Activated CD8-positive, alpha-beta T cell treated with anti-CD3 and anti-CD28 coated beads for 36 hours (primary cell): Measurements from ENCODE around the gene ATP5PD. TPM values are rescaled to one million over a fixed set of nuclear protein-coding genes. Genes with fewer than 3 reads are reported as not detected.
A peak's percentile ranks its signal among the peaks of the same experiment; 100 is the strongest.

ENCODE experiments used
- ATAC-seq: fragments of 200-7000 bp; cut with Tn5 transposase; one replicate; pipeline ENCODE4 v1.10.0; 2021; ENCODE audit warnings: mild to moderate bottlenecking, moderate library complexity
- CTCF ChIA-PET: fragments of 350-600 bp; sonication (Branson Sonifier 250); formaldehyde crosslinking; loops from one replicate; lab custom pipeline; 2021; ENCODE audit warnings: antibody characterized with exemption; lab: Charles Lee
- POLR2A ChIA-PET: fragments of 350-600 bp; sonication (Branson Sonifier 250); formaldehyde crosslinking; loops from one replicate; lab custom pipeline; 2021; ENCODE audit warnings: antibody characterized with exemption; lab: Charles Lee
- DNase-seq: peaks from one replicate; pipeline ENCODE4 v3.0.0-alpha.2; 2020
- H3K27ac Mint-ChIP-seq: one replicate; pipeline ENCODE4 v1.8.0; 2021; ENCODE audit warnings: mild to moderate bottlenecking, mixed read lengths
- H3K27me3 Mint-ChIP-seq: one replicate; pipeline ENCODE4 v1.8.0; 2021; ENCODE audit warnings: mixed read lengths
- H3K36me3 Mint-ChIP-seq: one replicate; pipeline ENCODE4 v1.8.0; 2021; ENCODE audit warnings: low read depth, mixed read lengths
- H3K4me1 Mint-ChIP-seq: one replicate; pipeline ENCODE4 v1.8.0; 2021; ENCODE audit warnings: low read depth, mixed read lengths
- H3K4me3 Mint-ChIP-seq: one replicate; pipeline ENCODE4 v1.8.0; 2021; ENCODE audit warnings: mild to moderate bottlenecking, moderate library complexity, mixed read lengths
- H3K9me3 Mint-ChIP-seq: one replicate; pipeline ENCODE4 v1.8.0; 2021; ENCODE audit warnings: mixed read lengths
- CTCF ChIP-seq: fragments of 200-600 bp; IDR thresholded peaks from one replicate; pipeline ENCODE4 v1.8.0; 2022; ENCODE audit warnings: antibody characterized with exemption, mild to moderate bottlenecking
- intact Hi-C: fragments of 100-400 bp; cut with micrococcal nuclease; formaldehyde crosslinking; loops from one replicate; pipeline ENCODE4 v1.10.0; 2022
- total RNA-seq, 2 experiments: library from RNA; stranded (reverse); gene quantifications; one replicate each; pipeline ENCODE4 v1.2.3, GENCODE V29; 2021

ATP5PD gene
- total RNA-seq, 2 experiments from 2014 or later, result 177 to 183 TPM

- ChIA-PET POLR2A (interaction anchor here (0.9 to 3.1 kb wide), 20 partner anchors 10 to 247 kb away, joined by 3 to 26 read pairs (median 6); partner anchors contain the start of genes ATP5PD, CDR2L, HID1 and KCTD2), CTCF (interaction anchor here (0.7 to 10.9 kb wide), 24 partner anchors 10 to 400 kb away, joined by 3 to 122 read pairs (median 6); partner anchors contain the start of genes CDR2L, NT5C, OTOP2 and SLC16A5)
- intact Hi-C loops, result no loop called here
- Mint-ChIP-seq H3K9me3 (no peaks in the 10 kb centered on the region), H3K4me1 (peaks cover 35% of the 10 kb centered on the region), H3K36me3 (peaks cover 16% of the 10 kb centered on the region), H3K4me3 (peak overlapping the region; percentile 88), H3K27me3 (no peaks in the 10 kb centered on the region), H3K27ac (peak overlapping the region; percentile 92)
- TF ChIP-seq CTCF, result no peak
- ATAC-seq (no peak), DNase-seq (no peak)
These were observed 33.6 kb downstream of the ATP5PD start for GRCh38 chr17:75013092-75013559.

GRCh38 chr17:75012346-75013091 is 34.2 kb downstream of the ATP5PD start, which contains the start of gene MRPL58:
MRPL58 (plus strand) TSS chr17:75012670; CDS start chr17:75012687, 17 bp downstream.
- no peaks in the 10 kb centered on the region for H3K9me3 Mint-ChIP-seq
- H3K36me3 Mint-ChIP-seq, result peaks cover 13% of the 10 kb centered on the region
- intact Hi-C loops, result no loop called here
- peak; percentile 51 for TF ChIP-seq CTCF
- H3K27me3 Mint-ChIP-seq, result no peaks in the 10 kb centered on the region
- CTCF ChIA-PET, result interaction anchor here (0.8 to 10.9 kb wide), 31 partner anchors 9 to 400 kb away, joined by 3 to 122 read pairs (median 6); partner anchors contain the start of genes CDR2L, HID1, NT5C and OTOP2
- POLR2A ChIA-PET, result interaction anchor here (0.6 to 3.1 kb wide), 28 partner anchors 9 to 249 kb away, joined by 3 to 26 read pairs (median 5); partner anchors contain the start of genes ATP5PD, CDR2L, GGA3 and HID1
- H3K4me1 Mint-ChIP-seq, result peaks cover 33% of the 10 kb centered on the region
- peak within 1 kb of the TSS; percentile 92 for H3K27ac Mint-ChIP-seq
- DNase-seq (peak; percentile 90), ATAC-seq (peak; percentile 95)
- H3K4me3 Mint-ChIP-seq, result peak within 1 kb of the TSS; percentile 88

- H3K27me3 Mint-ChIP-seq, result no peaks in the 10 kb centered on the region
- ATAC-seq (no peak), DNase-seq (no peak)
- no peaks in the 10 kb centered on the region for H3K9me3 Mint-ChIP-seq
- peak overlapping the region; percentile 92 for H3K27ac Mint-ChIP-seq
- POLR2A ChIA-PET, result interaction anchor here (0.6 to 3.1 kb wide), 25 partner anchors 8 to 250 kb away, joined by 3 to 26 read pairs (median 5); partner anchors contain the start of genes ATP5PD, CDR2L, GGA3 and HID1
- H3K4me3 Mint-ChIP-seq, result peak overlapping the region; percentile 88
- H3K4me1 Mint-ChIP-seq, result peaks cover 33% of the 10 kb centered on the region
- no peak for TF ChIP-seq CTCF
- intact Hi-C loops, result no loop called here
- CTCF ChIA-PET, result interaction anchor here (0.8 to 10.9 kb wide), 27 partner anchors 9 to 400 kb away, joined by 3 to 122 read pairs (median 6); partner anchors contain the start of genes CDR2L, HID1, NT5C and OTOP2
- peaks cover 13% of the 10 kb centered on the region for H3K36me3 Mint-ChIP-seq
These were observed 34.7 kb downstream of the ATP5PD start for GRCh38 chr17:75012096-75012345.

GRCh38 chr17:75011401-75012095 is 35.2 kb downstream of the ATP5PD start:
- POLR2A ChIA-PET, result interaction anchor here (0.5 to 3.1 kb wide), 22 partner anchors 8 to 434 kb away, joined by 3 to 26 read pairs (median 6); partner anchors contain the start of genes ATP5PD, CDR2L, GGA3 and HID1

More at GRCh38 chr17:75011401-75012095, 35.2 kb downstream of the ATP5PD start:
- intact Hi-C loops, result no loop called here
- Mint-ChIP-seq H3K36me3 (peaks cover 9% of the 10 kb centered on the region), H3K27ac (peak overlapping the region; percentile 92), H3K27me3 (no peaks in the 10 kb centered on the region), H3K4me1 (peaks cover 33% of the 10 kb centered on the region), H3K9me3 (no peaks in the 10 kb centered on the region), H3K4me3 (peak overlapping the region; percentile 88)
- TF ChIP-seq CTCF, result no peak
- DNase-seq, result no peak
- no peak for ATAC-seq
- CTCF ChIA-PET, result interaction anchor here (0.7 to 10.9 kb wide), 29 partner anchors 8 to 401 kb away, joined by 3 to 122 read pairs (median 6); partner anchors contain the start of genes CDR2L, HID1, NT5C and OTOP2
